Measurements from ENCODE around the gene CNRIP1.

CNRIP1 gene

GRCh38 chr2:68319398-68320117 is at the start of gene CNRIP1:
Gene CNRIP1, minus strand, starts transcription at chr2:68319949. Its CDS starts 549 bp downstream, at chr2:68319400.
- peak within 1 kb of the TSS; percentile 84 to 86 for H3K4me3 ChIP-seq (replicated peaks in 1 of 2; ENCODE audit: low read depth in 2 of 2, low read length in 2 of 2)
- DNase-seq (ENCODE audit: low read depth in 2 of 2): peak; percentile 83 to 85
- no peak for TF ChIP-seq CTCF (IDR thresholded peaks at IDR 0.05; ENCODE audit: low read depth, low read length)

- no peak for TF ChIP-seq CTCF (IDR thresholded peaks at IDR 0.05; ENCODE audit: low read depth, low read length)
- no peak overlapping the region for H3K4me3 ChIP-seq (replicated peaks in 1 of 2; ENCODE audit: low read depth in 2 of 2, low read length in 2 of 2)
- no peak for DNase-seq (ENCODE audit: low read depth in 2 of 2)
These were observed 49.6 kb upstream of the CNRIP1 start for GRCh38 chr2:68369337-68369734.

GRCh38 chr2:68368654-68369336 is 49.0 kb upstream of the CNRIP1 start:
- peak; percentile 53 to 67 for DNase-seq (ENCODE audit: low read depth in 2 of 2)
- H3K4me3 ChIP-seq (replicated peaks in 1 of 2; ENCODE audit: low read depth in 2 of 2, low read length in 2 of 2): no peak overlapping the region

GRCh38 chr2:68367953-68368653 is 48.4 kb upstream of the CNRIP1 start:
- no peak overlapping the region for H3K4me3 ChIP-seq (replicated peaks in 1 of 2; ENCODE audit: low read depth in 2 of 2, low read length in 2 of 2)
- DNase-seq (ENCODE audit: low read depth in 2 of 2): no peak
- no peak for TF ChIP-seq CTCF (IDR thresholded peaks at IDR 0.05; ENCODE audit: low read depth, low read length)

More at GRCh38 chr2:68368654-68369336, 49.0 kb upstream of the CNRIP1 start:
- no peak for TF ChIP-seq CTCF (IDR thresholded peaks at IDR 0.05; ENCODE audit: low read depth, low read length)

GRCh38 chr2:68366083-68366560 is 46.4 kb upstream of the CNRIP1 start:
- no peak overlapping the region for H3K4me3 ChIP-seq (replicated peaks in 1 of 2; ENCODE audit: low read depth in 2 of 2, low read length in 2 of 2)
- no peak for TF ChIP-seq CTCF (IDR thresholded peaks at IDR 0.05; ENCODE audit: low read depth, low read length)
- no peak for DNase-seq (ENCODE audit: low read depth in 2 of 2)

GRCh38 chr2:68365087-68365486 is 45.3 kb upstream of the CNRIP1 start, which contains the start of gene PLEK:
Gene PLEK, plus strand, starts transcription at chr2:68365282. Its CDS starts 70 bp downstream, at chr2:68365352.
- DNase-seq (ENCODE audit: low read depth in 2 of 2): no peak
- no peak for TF ChIP-seq CTCF (IDR thresholded peaks at IDR 0.05; ENCODE audit: low read depth, low read length)
- no peak within 1 kb of the TSS for H3K4me3 ChIP-seq (replicated peaks in 1 of 2; ENCODE audit: low read depth in 2 of 2, low read length in 2 of 2)

Measured in cardiac fibroblast (primary cell).